Keratinocyte (primary cell): ENCODE data around the gene CNNM1. TPM values are rescaled to one million over a fixed set of nuclear protein-coding genes. Genes with fewer than 3 reads are reported as not detected.
A peak's percentile ranks its signal among the peaks of the same experiment; 100 is the strongest.

ENCODE experiments used
- DNase-seq: peaks from one replicate; pipeline ENCODE4 v3.0.0-alpha.2; 2011; ENCODE audit warnings: low read depth, missing footprints, low spot score
- FAIRE-seq: peaks from 2 replicates; lab custom pipeline; 2011; peaks lifted over from hg19 to GRCh38; lab: Jason Lieb, UNC
- H2AFZ ChIP-seq: 2 replicates; pipeline ENCODE4 v1.6.0; 2012; ENCODE audit warnings: low read length, control low read depth, inconsistent platforms; ENCODE audit not compliant: control insufficient read depth
- H3K27ac ChIP-seq: 2 replicates; pipeline ENCODE4 v1.5.1; 2011; ENCODE audit warnings: low read length; ENCODE audit not compliant: control insufficient read depth, insufficient read depth
- H3K27me3 ChIP-seq: 3 replicates; pipeline ENCODE4 v1.6.0; 2011; ENCODE audit warnings: low read length; ENCODE audit not compliant: control insufficient read depth, insufficient read depth; ENCODE audit errors: extremely low read depth
- H3K36me3 ChIP-seq, 2 experiments: 2 replicates in 1 of 2; 3 replicates in 1 of 2; pipeline ENCODE4 v1.5.1; 2011; ENCODE audit warnings: low read length in 2 of 2, mild to moderate bottlenecking in 1 of 2; ENCODE audit not compliant: control insufficient read depth in 2 of 2, insufficient read depth in 2 of 2; ENCODE audit errors: extremely low read depth in 1 of 2
- H3K4me1 ChIP-seq: 3 replicates; pipeline ENCODE4 v1.5.1; 2011; ENCODE audit warnings: low read length; ENCODE audit not compliant: control insufficient read depth, insufficient read depth; ENCODE audit errors: extremely low read depth
- H3K4me2 ChIP-seq: 3 replicates; pipeline ENCODE4 v1.6.0; 2011; ENCODE audit warnings: low read depth, low read length; ENCODE audit not compliant: control insufficient read depth, insufficient read depth; ENCODE audit errors: extremely low read depth
- H3K4me3 ChIP-seq, 3 experiments: fragments of 200-600 bp in 1 of 3; sonication (generic) in 1 of 3; 2 replicates in 2 of 3; 3 replicates in 1 of 3; pipeline ENCODE4 v1.5.1; 2011 to 2016; ENCODE audit warnings: low read length in 3 of 3, mild to moderate bottlenecking in 3 of 3, control low read depth in 2 of 3, inconsistent platforms in 1 of 3, low read depth in 1 of 3, mixed read lengths in 1 of 3, mixed run types in 1 of 3, moderate library complexity in 1 of 3; ENCODE audit not compliant: control insufficient read depth in 2 of 3, insufficient read depth in 2 of 3; ENCODE audit errors: extremely low read depth in 1 of 3
- H3K79me2 ChIP-seq: 2 replicates; pipeline ENCODE4 v1.6.0; 2012; ENCODE audit warnings: low read length; ENCODE audit not compliant: control insufficient read depth, insufficient read depth
- H3K9ac ChIP-seq: 3 replicates; pipeline ENCODE4 v1.6.0; 2011; ENCODE audit warnings: low read length; ENCODE audit not compliant: control insufficient read depth, insufficient read depth; ENCODE audit errors: extremely low read depth
- H3K9me1 ChIP-seq: 3 replicates; pipeline ENCODE4 v1.6.0; 2011; ENCODE audit warnings: low read length; ENCODE audit not compliant: control insufficient read depth, insufficient read depth; ENCODE audit errors: extremely low read depth
- H3K9me3 ChIP-seq: 2 replicates; pipeline ENCODE4 v1.5.1; 2012; ENCODE audit warnings: low read depth, low read length; ENCODE audit not compliant: control insufficient read depth
- H4K20me1 ChIP-seq: 3 replicates; pipeline ENCODE4 v1.6.0; 2011; ENCODE audit warnings: low read length; ENCODE audit not compliant: control insufficient read depth, insufficient read depth; ENCODE audit errors: extremely low read depth
- EZH2 ChIP-seq: IDR thresholded peaks from one replicate; pipeline ENCODE4 v1.6.1; 2012; ENCODE audit warnings: inconsistent platforms, mild to moderate bottlenecking, low read length, moderate library complexity
- dilution Hi-C: fragments of 300-500 bp; cut with MboI; formaldehyde crosslinking; loops from one replicate; pipeline ENCODE4 v1.7.0; 2020; ENCODE audit warnings: low sequenced_read_pairs; ENCODE audit not compliant: extremely low pct_ligation_motif_present
- polyA plus RNA-seq, 5 experiments: library from polyadenylated mRNA; depleted of rRNA in 3 of 5; stranded (reverse) in 3 of 5; stranded (forward) in 1 of 5; unstranded in 1 of 5; fragments of >200 nt; gene quantifications; 1 replicate in 1 of 5; 2 replicates in 3 of 5; 3 replicates in 1 of 5; pipeline versions ENCODE4 v1.2.1 to v1.2.3, GENCODE V29; 2011 to 2012; ENCODE audit warnings: missing spikeins in 2 of 5, low read depth in 1 of 5, low replicate concordance in 1 of 5
- TF ChIP-seq, protein P1 (sequence below), 3 experiments: IDR thresholded peaks in 1 of 3; conservative IDR thresholded peaks in 1 of 3; optimal IDR thresholded peaks in 1 of 3; 2 replicates in 2 of 3; 3 replicates in 1 of 3; pipeline versions ENCODE3 to v1.5.1; 2011; ENCODE audit warnings: low read length in 3 of 3, mild to moderate bottlenecking in 3 of 3, moderate library complexity in 2 of 3, control low read depth in 1 of 3, inconsistent platforms in 1 of 3; ENCODE audit not compliant: insufficient read depth in 2 of 3; ENCODE audit errors: extremely low read depth in 1 of 3

Gene CNNM1
- polyA plus RNA-seq, 1 donor (not counting 4 experiments of a cell fraction or from before 2014, with no cell fraction given), result 0.83 TPM

GRCh38 chr10:99326871-99327270 lies 2.3 kb upstream of the CNNM1 start:
- FAIRE-seq, result no peak
- dilution Hi-C loops, result no loop called here

DNA sequence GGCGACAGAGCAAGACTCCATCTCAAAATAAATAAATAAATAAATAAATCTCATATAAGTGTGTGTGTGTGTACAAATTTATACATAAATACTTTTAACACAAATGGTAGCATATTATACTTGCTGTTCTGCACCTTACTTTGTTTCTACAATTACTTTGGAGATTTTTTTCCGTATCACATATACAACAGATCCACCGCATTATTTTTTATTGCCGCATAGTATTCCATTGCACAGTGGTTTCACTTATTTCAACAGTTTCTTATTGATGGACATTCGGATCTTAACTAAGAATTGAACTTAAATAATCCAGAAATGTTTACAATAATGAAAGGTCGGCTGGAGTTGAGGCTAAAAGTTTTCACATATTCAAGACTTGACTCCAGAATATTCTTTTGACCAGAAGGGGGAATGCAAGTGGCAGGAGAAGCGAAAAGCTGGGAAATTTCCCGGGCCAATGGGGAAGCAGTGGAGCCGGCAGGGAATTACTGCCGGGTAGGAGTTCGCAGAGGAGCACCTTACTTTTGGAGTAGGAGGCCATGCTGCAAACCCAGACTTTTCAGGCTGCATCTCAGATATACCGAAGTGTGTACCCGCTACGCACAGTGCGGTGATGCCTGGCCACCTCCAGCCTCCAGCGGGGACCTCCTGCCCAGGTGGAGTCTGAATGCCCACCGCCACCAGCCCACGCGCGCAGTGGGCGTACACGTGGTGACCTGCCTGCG lies 415 bp upstream of the CNNM1 start:
- H3K27ac ChIP-seq, result no peak overlapping the region
- TF ChIP-seq, protein P1, sequence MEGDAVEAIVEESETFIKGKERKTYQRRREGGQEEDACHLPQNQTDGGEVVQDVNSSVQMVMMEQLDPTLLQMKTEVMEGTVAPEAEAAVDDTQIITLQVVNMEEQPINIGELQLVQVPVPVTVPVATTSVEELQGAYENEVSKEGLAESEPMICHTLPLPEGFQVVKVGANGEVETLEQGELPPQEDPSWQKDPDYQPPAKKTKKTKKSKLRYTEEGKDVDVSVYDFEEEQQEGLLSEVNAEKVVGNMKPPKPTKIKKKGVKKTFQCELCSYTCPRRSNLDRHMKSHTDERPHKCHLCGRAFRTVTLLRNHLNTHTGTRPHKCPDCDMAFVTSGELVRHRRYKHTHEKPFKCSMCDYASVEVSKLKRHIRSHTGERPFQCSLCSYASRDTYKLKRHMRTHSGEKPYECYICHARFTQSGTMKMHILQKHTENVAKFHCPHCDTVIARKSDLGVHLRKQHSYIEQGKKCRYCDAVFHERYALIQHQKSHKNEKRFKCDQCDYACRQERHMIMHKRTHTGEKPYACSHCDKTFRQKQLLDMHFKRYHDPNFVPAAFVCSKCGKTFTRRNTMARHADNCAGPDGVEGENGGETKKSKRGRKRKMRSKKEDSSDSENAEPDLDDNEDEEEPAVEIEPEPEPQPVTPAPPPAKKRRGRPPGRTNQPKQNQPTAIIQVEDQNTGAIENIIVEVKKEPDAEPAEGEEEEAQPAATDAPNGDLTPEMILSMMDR (optimal IDR thresholded peaks at IDR 0.05 in 1 of 3, IDR thresholded peaks at IDR 0.05 in 1 of 3, conservative IDR thresholded peaks at IDR 0.05 in 1 of 3; ENCODE audit: extremely low read depth in 1 of 3, insufficient read depth in 2 of 3, low read length in 3 of 3), result no peak
- no peak for TF ChIP-seq EZH2
- H4K20me1 ChIP-seq, result no peaks in the 10 kb centered on the region
- peak overlapping the region; percentile 80 for H2AFZ ChIP-seq
- H3K79me2 ChIP-seq, result no peaks in the 10 kb centered on the region
- H3K36me3 ChIP-seq, result no peaks in the 10 kb centered on the region
- H3K9me3 ChIP-seq, result no peaks in the 10 kb centered on the region
- H3K4me3 ChIP-seq, result peak overlapping the region; percentile 50 to 66 (median 56)
- H3K4me2 ChIP-seq, result peak overlapping the region; percentile 83
- H3K9ac ChIP-seq, result no peak overlapping the region
- H3K4me1 ChIP-seq, result peaks cover 8% of the 10 kb centered on the region
- FAIRE-seq (no peak), DNase-seq (no peak)
- H3K27me3 ChIP-seq, result peaks cover 14% of the 10 kb centered on the region
- dilution Hi-C loops, result no loop called here
- H3K9me1 ChIP-seq, result no peaks in the 10 kb centered on the region

More at GRCh38 chr10:99326871-99327270, 2.3 kb upstream of the CNNM1 start:
- Histone ChIP-seq H3K4me3 (no peak overlapping the region), H3K79me2 (no peaks in the 10 kb centered on the region), H4K20me1 (no peaks in the 10 kb centered on the region), H3K4me1 (peaks cover 8% of the 10 kb centered on the region), H3K9me3 (no peaks in the 10 kb centered on the region), H3K9me1 (no peaks in the 10 kb centered on the region), H3K4me2 (no peak overlapping the region), H3K27me3 (peaks cover 14% of the 10 kb centered on the region), H3K9ac (no peak overlapping the region), H3K36me3 (no peaks in the 10 kb centered on the region), H2AFZ (no peak overlapping the region), H3K27ac (no peak overlapping the region)
- no peak for DNase-seq
- TF ChIP-seq EZH2, result no peak
- TF ChIP-seq, protein P1 (optimal IDR thresholded peaks at IDR 0.05 in 1 of 3, IDR thresholded peaks at IDR 0.05 in 1 of 3, conservative IDR thresholded peaks at IDR 0.05 in 1 of 3; ENCODE audit: extremely low read depth in 1 of 3, insufficient read depth in 2 of 3, low read length in 3 of 3), result no peak
